H9 (cell line): ENCODE measurements around the gene NOP56. TPM values are rescaled to one million over a fixed set of nuclear protein-coding genes. Genes with fewer than 3 reads are reported as not detected.

ENCODE experiments used
- DNase-seq: peaks from one replicate; pipeline ENCODE4 v3.0.0-alpha.2; 2017
- H2AFZ ChIP-seq: one replicate; pipeline ENCODE4 v1.6.1; 2013; ENCODE audit warnings: mild to moderate bottlenecking, low read length, control low read depth, moderate library complexity
- H2AK5ac ChIP-seq: 2 replicates; pipeline ENCODE4 v1.6.1; 2013; ENCODE audit warnings: low read length, control low read depth, mixed read lengths; ENCODE audit not compliant: insufficient read length
- H2BK120ac ChIP-seq: one replicate; pipeline ENCODE4 v1.6.1; 2013; ENCODE audit warnings: low read depth, mild to moderate bottlenecking, low read length, control low read depth, inconsistent platforms; ENCODE audit not compliant: poor library complexity, severe bottlenecking
- H2BK12ac ChIP-seq: 2 replicates; pipeline ENCODE4 v1.6.1; 2013; ENCODE audit warnings: low read length, control low read depth, mixed read lengths, low read depth; ENCODE audit not compliant: insufficient read length
- H2BK15ac ChIP-seq: 2 replicates; pipeline ENCODE4 v1.6.1; 2013; ENCODE audit warnings: low read depth, low read length, control low read depth
- H2BK20ac ChIP-seq: one replicate; pipeline ENCODE4 v1.6.1; 2013; ENCODE audit warnings: low read depth, mild to moderate bottlenecking, low read length, control low read depth, inconsistent platforms; ENCODE audit not compliant: poor library complexity, severe bottlenecking
- H2BK5ac ChIP-seq: 2 replicates; pipeline ENCODE4 v1.6.1; 2013; ENCODE audit warnings: low read length, control low read depth, mixed read lengths; ENCODE audit not compliant: insufficient read length
- H3K14ac ChIP-seq: 2 replicates; pipeline ENCODE4 v1.6.1; 2013; ENCODE audit warnings: low read length, control low read depth; ENCODE audit not compliant: insufficient read depth
- H3K18ac ChIP-seq: 2 replicates; pipeline ENCODE4 v1.6.1; 2013; ENCODE audit warnings: low read depth, mild to moderate bottlenecking, mixed read lengths, low read length, control low read depth; ENCODE audit not compliant: insufficient read length
- H3K23ac ChIP-seq: 2 replicates; pipeline ENCODE4 v1.6.1; 2013; ENCODE audit warnings: low read length, control low read depth, mixed read lengths, low read depth; ENCODE audit not compliant: insufficient read length
- H3K23me2 ChIP-seq: 2 replicates; pipeline ENCODE4 v1.6.1; 2013; ENCODE audit warnings: low read depth, mild to moderate bottlenecking, mixed read lengths, low read length, control low read depth; ENCODE audit not compliant: insufficient read length, poor library complexity, severe bottlenecking
- H3K27ac ChIP-seq: 2 replicates; pipeline ENCODE4 v1.5.1; 2013; ENCODE audit warnings: low read length, control low read depth, mixed read lengths, low read depth; ENCODE audit not compliant: insufficient read length
- H3K27me3 ChIP-seq: 2 replicates; pipeline ENCODE4 v1.6.1; 2013; ENCODE audit warnings: low read length, control low read depth, inconsistent platforms; ENCODE audit not compliant: insufficient read depth
- H3K4ac ChIP-seq: 2 replicates; pipeline ENCODE4 v1.6.1; 2013; ENCODE audit warnings: low read depth, mild to moderate bottlenecking, control low read depth, inconsistent platforms, low read length, moderate library complexity
- H3K4me1 ChIP-seq: 2 replicates; pipeline ENCODE4 v1.6.1; 2013; ENCODE audit warnings: low read length, control low read depth, inconsistent platforms; ENCODE audit not compliant: insufficient read depth
- H3K4me2 ChIP-seq: 2 replicates; pipeline ENCODE4 v1.6.1; 2013; ENCODE audit warnings: low read length, control low read depth, mixed read lengths; ENCODE audit not compliant: insufficient read length, insufficient read depth
- H3K56ac ChIP-seq: 2 replicates; pipeline ENCODE4 v1.6.1; 2013; ENCODE audit warnings: low read depth, mild to moderate bottlenecking, mixed read lengths, low read length, control low read depth; ENCODE audit not compliant: insufficient read length
- H3K79me1 ChIP-seq: 2 replicates; pipeline ENCODE4 v1.6.1; 2013; ENCODE audit warnings: low read depth, mild to moderate bottlenecking, moderate library complexity, low read length, control low read depth, inconsistent platforms; ENCODE audit not compliant: insufficient read depth, poor library complexity, severe bottlenecking
- H3K79me2 ChIP-seq: 2 replicates; pipeline ENCODE4 v1.6.1; 2013; ENCODE audit warnings: low read length, control low read depth, inconsistent platforms; ENCODE audit not compliant: insufficient read depth
- H3K9ac ChIP-seq: 2 replicates; pipeline ENCODE4 v1.6.1; 2013; ENCODE audit warnings: low read length, control low read depth, mixed read lengths; ENCODE audit not compliant: insufficient read length; ENCODE audit errors: extremely low read depth
- H3K9me3 ChIP-seq: one replicate; pipeline ENCODE4 v1.6.1; 2013; ENCODE audit warnings: low read depth, low read length, inconsistent platforms; ENCODE audit not compliant: control insufficient read depth
- H3T11ph ChIP-seq: one replicate; pipeline ENCODE4 v1.6.1; 2013; ENCODE audit warnings: mild to moderate bottlenecking, low read length, control low read depth, inconsistent platforms
- H4K20me1 ChIP-seq: one replicate; pipeline ENCODE4 v1.6.1; 2013; ENCODE audit not compliant: control insufficient read depth, insufficient read length, insufficient read depth
- H4K5ac ChIP-seq: 2 replicates; pipeline ENCODE4 v1.6.1; 2013; ENCODE audit warnings: low read depth, mild to moderate bottlenecking, mixed read lengths, low read length, control low read depth; ENCODE audit not compliant: insufficient read length
- H4K8ac ChIP-seq: replicated peaks from 2 replicates; pipeline ENCODE4 v1.6.1; 2013; ENCODE audit warnings: low read length, control low read depth, mixed read lengths, low read depth; ENCODE audit not compliant: insufficient read length
- H4K91ac ChIP-seq: 2 replicates; pipeline ENCODE4 v1.6.1; 2013; ENCODE audit warnings: low read depth, mild to moderate bottlenecking, moderate library complexity, mixed read lengths, low read length, control low read depth; ENCODE audit not compliant: insufficient read length
- H3K27ac Mint-ChIP-seq, 3 experiments: 2 replicates in 2 of 3; 3 replicates in 1 of 3; pipeline ENCODE4 v1.8.0; 2020 to 2021; ENCODE audit warnings: mixed read lengths in 3 of 3, mild to moderate bottlenecking in 1 of 3, moderate library complexity in 1 of 3
- H3K27me3 Mint-ChIP-seq: 2 replicates; pipeline ENCODE4 v1.8.0; 2021; ENCODE audit warnings: low read depth, mild to moderate bottlenecking, moderate library complexity, mixed read lengths
- H3K36me3 Mint-ChIP-seq, 3 experiments: 2 replicates in 2 of 3; 3 replicates in 1 of 3; pipeline ENCODE4 v1.8.0; 2020 to 2021; ENCODE audit warnings: low read depth in 3 of 3, mixed read lengths in 3 of 3; ENCODE audit not compliant: insufficient read depth in 1 of 3
- H3K4me1 Mint-ChIP-seq, 2 experiments: 2 replicates each; pipeline ENCODE4 v1.8.0; 2020; ENCODE audit warnings: mixed read lengths in 2 of 2
- H3K4me3 Mint-ChIP-seq, 2 experiments: 2 replicates in 1 of 2; 3 replicates in 1 of 2; pipeline ENCODE4 v1.8.0; 2020 to 2021; ENCODE audit warnings: mild to moderate bottlenecking in 2 of 2, mixed read lengths in 2 of 2, moderate library complexity in 1 of 2
- H3K9me3 Mint-ChIP-seq, 2 experiments: 2 replicates in 1 of 2; 3 replicates in 1 of 2; pipeline ENCODE4 v1.8.0; 2020; ENCODE audit warnings: mild to moderate bottlenecking in 2 of 2, mixed read lengths in 2 of 2, moderate library complexity in 1 of 2
- WGBS: extraction: QIAGEN DNeasy Blood & Tissue Kit; methylation state at CpG from one replicate; pipeline ENCODE4 v1.1.7; 2013; ENCODE audit warnings: missing lambda C conversion rate, low lambda C conversion rate, mixed read lengths; ENCODE audit not compliant: insufficient read length; ENCODE audit errors: extremely low coverage; 5-methylcytosine and 5-hydroxymethylcytosine counted together
- total RNA-seq: library from RNA; stranded (reverse); gene quantifications from 2 replicates; pipeline ENCODE4 v1.2.1, GENCODE V29; 2021
- TF ChIP-seq, protein P1 (sequence below): fragments of 200-600 bp; sonication (generic); conservative IDR thresholded peaks from 3 replicates; pipeline ENCODE4 v1.8.0; 2021; ENCODE audit warnings: antibody characterized with exemption, mild to moderate bottlenecking

Gene NOP56
- total RNA-seq, 1 experiment from 2014 or later: 774 TPM

GRCh38 chr20:2619961-2620595 is 32.4 kb upstream of the NOP56 start:
- no CpG with 5 or more reads among the region's 3 CpGs for WGBS
- H3K4me1 Mint-ChIP-seq: no peaks in the 10 kb centered on the region
- Histone ChIP-seq H3K23ac (no peak overlapping the region), H2BK120ac (no peak overlapping the region), H2AFZ (no peak overlapping the region), H2BK12ac (no peak overlapping the region), H3K4ac (no peak overlapping the region), H2BK5ac (no peak overlapping the region), H2AK5ac (no peak overlapping the region), H3K79me1 (no peaks in the 10 kb centered on the region), H3K18ac (no peak overlapping the region), H3K4me2 (no peak overlapping the region), H2BK15ac (no peak overlapping the region), H3K14ac (no peak overlapping the region), H3K9me3 (no peaks in the 10 kb centered on the region), H3K23me2 (no peaks in the 10 kb centered on the region), H4K5ac (no peak overlapping the region), H3K56ac (no peak overlapping the region), H3K79me2 (no peaks in the 10 kb centered on the region), H3T11ph (no peak overlapping the region), H4K91ac (no peak overlapping the region), H4K8ac (no peak overlapping the region), H4K20me1 (no peaks in the 10 kb centered on the region), H3K27ac (no peak overlapping the region), H3K27me3 (no peaks in the 10 kb centered on the region), H3K4me1 (no peaks in the 10 kb centered on the region), H2BK20ac (no peak overlapping the region), H3K9ac (no peak overlapping the region)
- no peak for DNase-seq
- TF ChIP-seq, protein P1, sequence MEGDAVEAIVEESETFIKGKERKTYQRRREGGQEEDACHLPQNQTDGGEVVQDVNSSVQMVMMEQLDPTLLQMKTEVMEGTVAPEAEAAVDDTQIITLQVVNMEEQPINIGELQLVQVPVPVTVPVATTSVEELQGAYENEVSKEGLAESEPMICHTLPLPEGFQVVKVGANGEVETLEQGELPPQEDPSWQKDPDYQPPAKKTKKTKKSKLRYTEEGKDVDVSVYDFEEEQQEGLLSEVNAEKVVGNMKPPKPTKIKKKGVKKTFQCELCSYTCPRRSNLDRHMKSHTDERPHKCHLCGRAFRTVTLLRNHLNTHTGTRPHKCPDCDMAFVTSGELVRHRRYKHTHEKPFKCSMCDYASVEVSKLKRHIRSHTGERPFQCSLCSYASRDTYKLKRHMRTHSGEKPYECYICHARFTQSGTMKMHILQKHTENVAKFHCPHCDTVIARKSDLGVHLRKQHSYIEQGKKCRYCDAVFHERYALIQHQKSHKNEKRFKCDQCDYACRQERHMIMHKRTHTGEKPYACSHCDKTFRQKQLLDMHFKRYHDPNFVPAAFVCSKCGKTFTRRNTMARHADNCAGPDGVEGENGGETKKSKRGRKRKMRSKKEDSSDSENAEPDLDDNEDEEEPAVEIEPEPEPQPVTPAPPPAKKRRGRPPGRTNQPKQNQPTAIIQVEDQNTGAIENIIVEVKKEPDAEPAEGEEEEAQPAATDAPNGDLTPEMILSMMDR: no peak
- peaks cover 2 to 3% of the 10 kb centered on the region in 2 experiments; a peak in 2 of 5 replicates for H3K9me3 Mint-ChIP-seq
- peaks cover 57% of the 10 kb centered on the region for H3K27me3 Mint-ChIP-seq
- H3K27ac Mint-ChIP-seq: no peak overlapping the region
- H3K36me3 Mint-ChIP-seq: no peaks in the 10 kb centered on the region
- H3K4me3 Mint-ChIP-seq: no peak overlapping the region
